GM21529 (cell line): Measurements from ENCODE around the gene KRT13.
"Not testable (repeated sequence)": the region's sequence is repeated elsewhere in the genome, so short reads cannot be mapped to it uniquely, and the experiment has no call there.

ENCODE experiments used
- ATAC-seq: cut with Tn5 transposase; IDR thresholded peaks from one replicate; pipeline ENCODE4 v1.9.1; 2021; ENCODE audit not compliant: unreplicated experiment

Gene KRT13

GRCh38 chr17:41505007-41505808 lies at the start of gene KRT13:
Gene KRT13, minus strand, starts transcription at chr17:41505612. Its CDS starts 62 bp downstream, at chr17:41505550.
- ATAC-seq, result no peak

- ATAC-seq, result no peak
Measured at GRCh38 chr17:41553987-41554680, 48.7 kb upstream of the KRT13 start.

GRCh38 chr17:41553176-41553575 lies 47.8 kb upstream of the KRT13 start:
- ATAC-seq, result no peak

- ATAC-seq, result no peak
Measured at GRCh38 chr17:41552455-41552854, 47.0 kb upstream of the KRT13 start.

- no peak for ATAC-seq
Measured at GRCh38 chr17:41551365-41551764, 46.0 kb upstream of the KRT13 start.

- no peak for ATAC-seq
Measured at GRCh38 chr17:41549596-41550039, 44.2 kb upstream of the KRT13 start.

GRCh38 chr17:41548844-41549595 lies 43.6 kb upstream of the KRT13 start:
- peak; percentile 55 for ATAC-seq

GRCh38 chr17:41547921-41548843 lies 42.8 kb upstream of the KRT13 start:
- no peak for ATAC-seq

- ATAC-seq, result no peak
Measured at GRCh38 chr17:41547378-41547841, 42.0 kb upstream of the KRT13 start.

- no peak for ATAC-seq
Measured at GRCh38 chr17:41546819-41547218, 41.4 kb upstream of the KRT13 start.

GRCh38 chr17:41545829-41546410 lies 40.5 kb upstream of the KRT13 start:
- ATAC-seq, result no peak

- no peak for ATAC-seq
Measured at GRCh38 chr17:41544935-41545334, 39.5 kb upstream of the KRT13 start.

- ATAC-seq, result no peak
Measured at GRCh38 chr17:41544491-41544892, 39.1 kb upstream of the KRT13 start.

- ATAC-seq, result not testable (repeated sequence)
Measured at GRCh38 chr17:41542786-41543185, 37.4 kb upstream of the KRT13 start.

GRCh38 chr17:41542357-41542756 lies 36.9 kb upstream of the KRT13 start:
- ATAC-seq, result no peak

- ATAC-seq, result no peak
Measured at GRCh38 chr17:41540921-41541625, 35.7 kb upstream of the KRT13 start.

- ATAC-seq, result no peak
Measured at GRCh38 chr17:41539979-41540701, 34.7 kb upstream of the KRT13 start.

GRCh38 chr17:41539071-41539492 lies 33.7 kb upstream of the KRT13 start:
- ATAC-seq, result no peak

- ATAC-seq, result no peak
Measured at GRCh38 chr17:41538565-41538991, 33.2 kb upstream of the KRT13 start.
